GM18507 (cell line): ENCODE data around the gene KRTAP10-12.

Experiments
- DNase-seq: peaks from one replicate; pipeline ENCODE4 v3.0.0; 2011; ENCODE audit warnings: low read depth; ENCODE audit not compliant: insufficient read length; ENCODE audit errors: extremely low spot score
- FAIRE-seq: peaks from 2 replicates; lab custom pipeline; 2011; peaks lifted over from hg19 to GRCh38; lab: Jason Lieb, UNC

KRTAP10-12 gene

DNA sequence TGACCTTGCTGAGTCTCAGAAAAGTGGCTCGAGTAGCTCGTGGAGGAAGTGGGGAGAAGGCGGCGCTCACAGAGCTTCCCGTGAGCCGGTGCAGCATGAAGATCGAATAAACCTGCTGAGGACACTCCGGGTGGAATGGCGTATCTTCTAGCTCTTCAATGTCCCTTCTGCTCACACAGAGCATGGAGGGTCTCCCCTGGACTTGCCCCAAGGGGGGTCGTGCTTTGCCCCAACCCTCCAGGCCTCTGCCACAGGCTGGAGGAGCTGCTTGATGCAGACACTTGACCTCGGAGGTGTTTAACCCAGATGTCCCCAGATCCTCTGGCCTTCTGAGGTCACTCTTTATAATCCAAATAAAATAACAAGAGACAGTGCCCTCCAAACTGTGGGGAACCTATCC lies 2.2 kb upstream of the KRTAP10-12 start:
- no peak for DNase-seq
- FAIRE-seq, result no peak

DNA sequence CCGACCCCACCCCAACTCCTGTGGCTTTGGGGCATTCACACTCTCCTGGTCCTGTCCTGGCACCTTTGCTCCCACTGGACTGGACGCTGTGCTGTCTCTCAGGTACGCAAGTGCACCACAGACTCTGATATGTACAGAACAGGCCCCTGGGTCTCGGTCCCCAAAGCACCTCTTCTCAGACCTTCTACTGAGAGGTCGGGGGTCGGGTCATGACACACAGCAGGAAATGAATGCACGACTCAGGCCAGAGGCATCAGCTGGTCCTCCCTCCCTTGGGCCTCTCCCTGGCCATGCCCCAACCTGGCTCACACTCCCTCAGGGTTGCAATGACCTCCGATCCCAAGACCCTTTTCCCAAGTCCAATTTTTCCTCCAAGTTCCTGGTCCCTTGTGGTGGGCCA lies 1.8 kb upstream of the KRTAP10-12 start:
- no peak for FAIRE-seq
- DNase-seq, result no peak

DNA sequence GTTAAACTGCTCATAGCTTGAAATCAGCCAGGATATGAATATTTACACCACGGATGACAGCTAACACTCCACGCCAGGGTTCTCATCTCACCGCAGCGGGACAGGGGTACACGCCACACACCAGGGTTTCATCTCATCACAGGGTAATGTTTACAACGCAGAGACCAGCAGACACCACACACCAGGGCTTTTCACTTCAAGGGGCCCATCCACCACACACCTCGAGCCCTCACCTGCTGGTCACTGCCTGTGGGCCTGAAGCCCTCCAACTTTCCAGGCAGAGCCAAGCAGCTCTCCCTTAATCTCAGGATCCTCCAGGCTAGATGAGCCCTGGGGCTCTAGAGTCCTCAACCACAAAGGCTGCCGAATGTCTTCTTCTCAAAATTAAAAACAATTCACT lies 1.3 kb upstream of the KRTAP10-12 start:
- FAIRE-seq (no peak), DNase-seq (no peak)

DNA sequence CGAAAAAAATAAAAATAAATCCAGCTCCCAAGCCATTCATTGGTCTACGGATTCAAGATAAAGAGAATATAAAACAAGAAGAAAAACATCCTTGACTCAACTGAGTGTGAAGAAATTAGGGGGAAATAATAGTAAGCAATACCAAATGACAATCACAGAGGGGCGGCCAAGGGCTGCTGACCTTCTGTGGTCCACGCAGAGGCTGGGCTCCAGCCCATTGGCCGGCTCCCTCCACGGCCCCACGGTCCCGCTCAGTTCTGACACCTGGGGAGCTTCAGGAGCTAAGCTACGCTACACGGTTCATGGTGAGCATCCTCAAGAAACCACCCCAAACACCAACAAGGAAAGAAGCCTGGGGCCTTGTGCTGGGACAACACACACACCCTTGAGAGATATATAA lies 400 bp upstream of the KRTAP10-12 start:
- FAIRE-seq (no peak), DNase-seq (no peak)

DNA sequence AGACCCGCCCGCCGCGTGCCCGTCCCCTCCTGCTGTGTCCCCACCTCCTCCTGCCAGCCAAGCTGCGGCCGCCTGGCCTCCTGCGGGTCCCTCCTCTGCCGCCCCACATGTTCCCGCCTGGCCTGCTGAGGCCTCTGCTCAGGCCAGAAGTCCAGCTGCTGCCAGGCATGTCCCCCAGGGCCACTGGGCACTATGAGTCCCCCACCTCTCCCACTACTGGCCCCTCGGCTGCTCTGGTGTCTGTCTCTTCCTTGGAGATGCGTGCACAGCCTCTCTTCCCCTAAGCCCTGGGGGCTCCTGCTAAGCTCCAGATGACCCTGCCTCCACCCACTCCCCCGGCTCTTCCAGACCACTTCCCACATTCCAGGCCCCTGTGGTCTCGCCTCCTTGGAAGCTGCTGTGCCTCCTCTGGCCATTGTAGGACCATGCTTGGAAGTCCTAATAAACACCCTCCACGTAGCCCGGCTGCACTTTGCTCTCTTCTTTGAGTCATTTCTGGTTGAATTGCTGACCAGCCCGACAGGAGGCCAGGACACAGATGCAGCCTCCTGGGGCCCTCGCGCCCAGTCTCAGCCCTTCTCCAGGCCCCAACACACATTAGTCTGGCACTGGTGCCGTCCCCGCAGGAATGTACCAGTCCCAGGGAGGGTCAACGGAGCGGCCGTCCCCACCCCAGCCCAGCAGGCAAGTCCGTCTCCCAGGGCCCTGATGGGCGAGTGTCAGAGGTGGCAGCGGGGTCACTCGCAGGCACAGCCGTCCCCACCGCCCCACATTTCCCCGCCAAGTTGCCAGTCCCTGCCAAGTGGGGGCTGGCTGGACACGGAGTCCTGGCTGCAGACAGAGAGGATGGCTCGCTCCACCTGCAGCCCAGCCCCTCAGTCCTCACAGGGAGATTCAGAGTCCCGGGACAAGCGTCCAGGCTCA lies 1.1 kb downstream of the KRTAP10-12 start:
- DNase-seq (no peak), FAIRE-seq (no peak)

DNA sequence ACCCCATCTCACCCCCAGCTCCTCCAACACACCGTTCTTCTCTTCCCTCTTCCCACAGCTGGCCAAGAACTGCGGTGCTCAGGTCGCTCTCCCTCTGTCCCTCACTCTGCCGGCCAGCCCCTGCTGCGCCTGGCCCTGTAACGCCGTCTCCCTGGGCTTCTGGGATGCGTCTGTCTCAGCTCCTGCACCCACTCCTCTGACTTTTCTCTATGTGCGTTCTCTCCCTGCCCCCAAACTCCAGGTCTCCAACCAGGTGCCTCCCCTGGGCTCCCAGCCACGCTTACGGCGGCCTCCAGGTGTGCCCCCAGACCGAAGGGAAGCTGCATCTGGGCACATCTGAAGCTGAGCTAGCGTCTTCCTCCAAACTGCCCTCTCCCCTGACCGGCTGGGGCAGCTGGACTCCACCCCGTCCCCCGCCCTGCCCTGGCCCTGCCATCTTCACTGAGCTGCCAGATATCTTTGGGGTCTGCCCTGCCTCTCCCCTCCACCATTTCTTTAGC lies 2.6 kb downstream of the KRTAP10-12 start:
- no peak for FAIRE-seq
- no peak for DNase-seq

DNA sequence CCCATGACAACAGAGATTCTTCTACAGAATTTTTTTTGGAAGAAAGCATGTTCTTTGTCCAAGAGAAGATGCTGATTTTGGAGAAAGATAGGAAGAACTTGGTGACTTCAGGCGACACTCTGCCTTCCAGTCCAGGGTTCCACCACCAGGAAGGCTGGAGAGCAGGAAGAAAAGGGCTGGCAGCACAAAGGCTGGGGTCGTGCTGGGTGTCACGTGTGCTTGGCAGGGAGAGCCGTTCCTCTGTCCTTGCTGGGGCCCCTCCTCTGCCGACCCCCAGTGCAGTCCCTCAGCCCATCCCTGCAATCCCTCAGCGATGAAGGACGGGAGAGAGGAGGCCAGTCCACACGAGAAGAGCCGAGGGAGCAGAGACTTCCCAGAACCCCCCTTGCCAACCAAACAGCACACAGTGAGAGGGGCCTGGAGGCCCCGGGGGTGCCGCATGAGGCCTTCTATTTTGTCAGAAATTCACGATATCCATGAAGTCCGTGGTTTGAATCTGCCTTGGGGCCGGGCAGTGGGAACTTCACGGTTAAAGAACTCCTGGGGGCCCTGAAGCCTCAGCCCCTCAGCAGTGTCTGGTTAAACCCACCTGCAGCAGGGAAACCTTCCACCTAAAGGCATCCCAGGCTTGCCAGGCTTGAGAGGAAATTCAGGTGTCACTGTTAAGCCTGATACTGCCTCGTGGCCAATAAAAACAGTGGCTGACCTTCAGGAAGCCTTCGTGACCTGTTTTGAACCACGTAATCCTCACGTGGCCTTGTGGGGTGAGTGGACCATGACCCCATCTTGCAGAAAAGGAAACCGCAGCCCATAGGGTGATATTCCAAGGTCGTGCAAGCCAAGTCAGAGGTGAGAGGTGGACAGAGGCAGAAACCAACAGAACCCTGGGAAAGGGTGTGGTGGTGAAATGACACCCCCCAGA lies 3.4 kb downstream of the KRTAP10-12 start:
- no peak for FAIRE-seq
- no peak for DNase-seq

DNA sequence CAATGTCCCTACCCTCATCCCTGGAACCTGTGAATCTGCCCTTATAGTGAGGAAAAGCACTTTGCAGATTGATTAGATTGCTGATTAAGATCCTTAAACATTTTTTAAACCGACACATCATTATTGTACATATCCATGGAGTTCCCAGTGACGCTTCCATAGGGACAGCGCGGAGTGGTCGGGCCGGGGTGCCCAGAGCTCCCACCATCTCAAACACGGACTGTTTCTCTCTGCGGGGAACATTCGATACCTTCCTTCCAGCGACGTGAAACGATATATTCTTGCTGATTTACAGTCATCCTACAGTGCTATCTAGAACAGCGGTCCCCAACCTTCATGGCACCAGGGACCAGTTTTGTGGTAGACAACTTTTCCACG lies 4.0 kb downstream of the KRTAP10-12 start:
- DNase-seq (no peak), FAIRE-seq (no peak)

DNA sequence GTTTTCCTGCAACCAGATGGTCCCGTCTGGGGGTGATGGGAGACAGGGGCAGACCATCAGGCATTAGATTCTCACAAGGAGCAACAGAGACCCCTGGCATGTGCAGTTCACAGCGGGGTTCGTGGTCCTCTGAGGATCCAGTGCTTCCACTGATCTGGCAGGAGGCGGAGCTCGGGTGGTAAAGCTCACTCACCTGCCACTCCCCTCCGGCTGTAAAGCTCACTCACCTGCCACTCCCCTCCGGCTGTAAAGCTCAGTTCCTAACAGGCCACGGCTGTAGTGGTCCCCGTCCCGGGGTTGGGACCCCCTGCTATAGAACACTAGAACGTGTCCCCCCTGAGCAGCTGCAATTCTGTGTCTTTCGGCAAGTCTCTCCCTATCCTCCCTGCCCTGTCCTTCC lies 4.6 kb downstream of the KRTAP10-12 start:
- DNase-seq (no peak), FAIRE-seq (no peak)

DNA sequence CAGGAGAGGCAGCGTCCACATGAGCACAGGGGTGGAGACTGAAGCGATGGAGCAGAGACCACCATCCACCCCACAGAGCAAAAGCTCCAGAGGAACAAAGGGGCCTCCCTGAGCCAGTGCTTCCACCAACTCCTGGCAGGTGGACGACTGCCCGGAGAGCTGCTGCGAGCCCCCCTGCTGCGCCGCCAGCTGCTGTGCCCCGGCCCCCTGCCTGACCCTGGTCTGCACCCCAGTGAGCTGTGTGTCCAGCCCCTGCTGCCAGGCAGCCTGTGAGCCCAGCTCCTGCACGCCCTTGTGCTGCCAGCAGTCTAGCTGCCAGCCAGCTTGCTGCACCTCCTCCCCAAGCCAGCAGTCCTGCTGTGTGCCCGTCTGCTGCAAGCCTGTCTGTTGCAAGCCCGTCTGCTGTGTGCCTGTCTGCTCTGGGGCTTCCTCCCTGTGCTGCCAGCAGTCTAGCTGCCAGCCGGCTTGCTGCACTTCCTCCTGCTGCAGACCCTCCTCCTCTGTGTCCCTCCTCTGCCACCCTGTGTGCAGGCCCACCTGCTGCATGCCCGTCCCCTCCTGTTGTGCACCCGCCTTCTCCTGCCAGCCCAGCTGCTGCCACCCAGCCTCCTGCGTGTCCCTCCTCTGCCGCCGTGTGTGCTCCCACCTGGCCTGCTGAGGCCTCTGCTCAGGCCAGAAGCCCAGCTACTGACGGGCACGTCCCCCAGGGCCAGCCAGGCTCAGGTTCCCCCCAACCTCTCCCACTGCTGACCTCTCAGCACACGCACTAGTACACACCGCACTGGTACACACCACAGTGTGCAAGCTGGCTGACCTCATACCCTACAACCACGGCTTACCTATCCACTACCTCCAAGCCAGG lies 5.4 kb downstream of the KRTAP10-12 start:
- FAIRE-seq, result no peak
- DNase-seq, result no peak

DNA sequence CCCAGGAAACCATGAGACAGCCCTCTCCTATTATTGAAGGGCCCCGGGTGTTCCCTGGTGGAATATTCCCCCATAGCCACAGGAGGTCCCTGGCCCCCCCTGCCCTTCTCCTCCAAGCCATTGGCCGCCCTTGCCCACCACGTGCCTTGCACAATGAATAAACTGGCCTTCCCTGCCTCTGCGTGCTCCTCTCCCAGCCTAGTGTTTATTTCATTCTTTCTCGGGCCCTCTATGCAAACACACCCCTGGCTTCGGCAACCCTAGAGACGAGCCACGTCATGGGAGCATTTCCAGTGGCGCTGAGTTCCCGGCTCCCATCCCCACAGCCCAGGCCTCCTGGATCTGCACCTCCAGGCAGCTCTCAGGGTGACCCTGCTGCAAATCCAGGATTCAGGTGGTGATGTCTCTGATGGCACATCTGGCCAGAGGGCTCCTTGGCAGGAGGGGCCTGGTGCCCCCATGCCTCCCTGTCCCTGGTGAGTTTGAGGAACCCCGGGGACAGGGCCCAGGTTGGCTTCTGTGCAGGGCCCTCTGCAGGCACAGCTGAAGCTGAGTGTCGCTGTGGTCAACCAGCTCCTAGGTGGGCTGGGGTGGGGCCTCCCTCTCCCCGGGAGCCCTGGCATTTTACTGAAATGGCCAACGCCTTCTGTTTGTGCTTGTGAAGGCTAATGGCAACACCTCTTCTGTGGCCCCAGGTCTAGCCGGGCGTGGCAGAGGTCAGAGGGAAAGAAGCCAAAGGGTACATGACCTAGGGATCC lies 6.2 kb downstream of the KRTAP10-12 start:
- FAIRE-seq, result no peak
- no peak for DNase-seq

DNA sequence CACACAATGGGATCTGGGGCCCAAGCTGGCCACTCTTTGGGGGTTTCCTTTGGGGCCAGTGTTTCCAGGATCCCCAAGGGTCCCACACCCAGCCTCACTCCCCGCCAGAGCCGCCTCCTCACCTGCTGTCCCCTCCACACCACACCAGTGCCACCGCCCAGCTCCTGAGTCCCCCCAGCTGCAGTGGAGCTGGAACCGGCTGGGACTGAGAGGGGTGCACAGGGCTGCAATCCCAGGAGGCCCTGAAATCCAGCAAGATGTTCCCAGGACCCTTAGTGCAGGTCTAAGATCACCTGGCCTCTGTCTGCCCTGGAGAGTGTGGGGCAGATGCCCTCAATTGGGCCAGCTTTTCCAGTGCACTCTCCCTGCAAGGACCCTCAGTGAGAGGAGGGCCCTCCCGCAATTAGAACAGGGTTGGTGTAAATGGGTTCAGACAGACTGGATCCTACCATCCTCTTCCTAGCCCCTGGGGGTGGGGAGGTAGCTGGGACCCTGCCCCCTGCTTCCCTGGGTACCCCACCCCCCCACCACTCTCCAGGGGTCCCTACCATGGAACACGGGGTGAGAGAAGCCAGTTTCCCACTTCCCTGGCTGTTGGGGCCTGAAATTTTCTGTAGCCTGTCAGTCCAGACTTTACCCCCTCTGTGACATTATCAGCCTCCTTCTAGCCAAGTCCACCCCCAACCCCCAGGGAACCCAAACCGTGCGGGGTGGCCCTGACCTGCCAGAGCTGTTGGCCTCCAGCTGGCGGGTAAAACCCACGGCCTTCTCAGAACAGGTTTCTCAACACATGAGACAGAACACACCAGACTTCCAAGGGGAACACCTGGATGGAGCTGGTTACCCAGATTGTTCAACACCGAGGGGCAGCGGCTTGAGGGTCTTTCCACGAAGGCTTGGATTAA lies 7.0 kb downstream of the KRTAP10-12 start:
- no peak for FAIRE-seq
- no peak for DNase-seq

DNA sequence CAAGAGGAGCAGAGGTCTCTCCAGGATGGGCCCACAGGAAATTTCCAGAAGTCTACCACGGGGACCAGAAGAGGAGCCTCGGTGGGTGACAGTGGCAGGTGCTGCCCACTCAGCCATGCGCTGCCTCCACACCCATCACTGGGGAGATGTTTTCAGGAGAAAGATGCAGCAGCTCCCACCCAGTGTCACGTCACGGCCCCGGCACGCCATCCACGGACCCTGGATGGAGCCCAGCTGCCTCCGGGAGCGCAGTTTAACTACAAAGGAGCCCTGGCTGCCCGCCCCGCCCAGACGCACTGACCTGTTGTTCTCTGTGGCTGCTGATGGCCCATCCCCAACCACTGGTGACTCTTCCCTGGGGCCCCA lies 7.6 kb downstream of the KRTAP10-12 start:
- no peak for FAIRE-seq
- no peak for DNase-seq

DNA sequence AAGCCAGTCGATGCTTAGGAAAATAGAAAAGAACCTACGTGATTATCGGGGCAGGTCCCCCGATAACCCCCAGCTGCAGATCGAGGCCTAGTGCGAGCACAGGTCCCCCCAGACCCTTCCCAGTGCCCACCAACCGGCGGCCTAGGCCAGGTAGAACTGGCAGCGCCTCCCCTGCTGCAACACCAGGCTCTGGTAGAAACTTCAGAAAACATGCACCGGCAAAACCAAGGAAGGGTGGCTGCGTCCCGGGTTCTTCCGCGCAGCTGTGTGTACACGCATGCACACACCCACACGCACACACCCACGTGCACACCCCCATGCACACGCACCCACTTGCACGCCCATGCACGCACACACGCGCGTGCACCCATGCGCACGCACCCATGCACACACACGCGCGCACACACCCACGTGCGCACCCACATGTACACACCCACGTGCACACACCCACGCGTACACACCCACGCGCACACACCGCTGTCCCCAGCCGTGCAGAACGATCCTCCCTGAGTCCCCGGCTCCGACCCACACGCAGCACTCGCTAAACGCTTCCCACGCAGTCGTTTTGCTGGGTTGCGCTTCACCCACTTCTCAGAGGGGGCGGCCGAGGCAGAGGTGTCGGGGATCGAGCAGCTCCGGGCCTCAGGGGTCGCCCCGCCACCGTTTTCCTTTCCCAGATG lies 9.2 kb downstream of the KRTAP10-12 start:
- DNase-seq, result no peak
- FAIRE-seq, result no peak

DNA sequence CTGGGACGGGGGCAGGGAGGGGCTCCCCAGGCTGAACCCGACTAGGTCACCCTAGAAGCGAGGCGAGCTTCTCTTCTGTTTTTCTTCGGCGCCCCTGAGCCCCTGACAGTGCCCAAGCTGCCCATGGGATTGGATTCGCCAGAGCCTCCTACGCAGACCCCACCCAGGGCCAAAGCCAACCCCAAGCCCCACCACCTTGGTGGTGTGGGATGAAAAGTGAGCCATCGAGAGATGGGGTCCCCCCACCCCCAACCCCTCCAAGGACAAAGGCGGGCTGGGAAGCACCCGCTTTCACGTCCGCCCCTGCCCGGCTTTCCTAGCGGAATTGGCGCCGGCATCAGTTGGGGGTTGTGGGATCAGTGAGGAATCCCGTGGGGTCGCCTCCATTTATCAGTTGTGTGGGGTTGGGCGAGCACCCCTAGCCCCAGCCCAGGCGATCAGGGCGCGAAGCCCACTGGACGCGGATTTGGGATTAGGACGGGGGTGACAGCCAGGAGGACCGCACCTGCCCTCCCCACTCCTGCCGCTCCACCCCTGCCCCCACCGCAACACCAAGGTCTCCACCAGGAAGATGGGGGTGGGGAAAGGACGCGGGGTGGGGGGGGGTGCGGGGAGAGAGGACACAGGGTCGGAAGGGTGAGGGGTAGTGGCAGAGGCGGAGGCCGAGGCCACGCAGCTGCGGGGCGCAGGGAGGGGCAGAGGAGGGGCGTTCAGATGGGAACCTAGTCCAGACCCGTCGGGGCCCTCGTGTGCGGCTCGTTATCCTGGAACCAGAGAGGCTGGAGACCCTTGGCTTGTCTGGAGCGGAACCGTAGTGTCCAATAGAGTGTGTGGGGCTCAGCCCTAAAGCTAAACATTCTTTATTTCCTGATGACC lies 10.0 kb downstream of the KRTAP10-12 start:
- FAIRE-seq, result no peak

DNA sequence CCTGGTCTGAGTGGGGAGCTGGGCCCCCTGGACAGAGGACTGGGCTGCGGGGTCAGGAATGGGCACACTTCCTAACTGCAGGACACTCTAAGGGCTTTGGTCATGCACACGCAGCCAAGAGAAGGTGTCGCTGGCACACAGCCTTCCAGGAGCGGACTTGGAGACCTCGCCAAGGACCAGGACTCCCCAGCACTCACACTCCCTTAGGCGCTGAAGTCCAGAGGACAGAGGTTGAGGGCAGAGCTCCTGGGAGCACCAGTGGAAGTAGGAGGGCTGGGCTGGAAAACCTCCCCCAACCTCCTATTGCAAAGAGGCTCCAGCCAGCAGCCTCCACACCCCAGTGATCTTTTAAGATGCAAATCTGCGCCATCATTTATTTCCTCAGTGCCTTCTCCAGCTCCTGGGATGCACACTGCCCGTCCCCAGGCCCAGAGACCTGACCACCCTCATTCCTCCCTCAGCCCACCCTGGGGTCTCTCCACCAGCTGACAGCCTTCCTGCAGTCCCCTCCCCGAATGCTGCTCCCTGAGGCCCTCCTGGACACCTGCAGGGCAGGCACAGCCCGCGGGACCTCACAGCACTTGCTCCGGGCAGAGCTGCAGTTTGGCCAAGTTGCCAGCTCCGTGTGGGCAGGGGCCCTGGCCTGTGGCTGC lies 11.4 kb downstream of the KRTAP10-12 start:
- no peak for DNase-seq
- FAIRE-seq, result no peak

More for the DNA sequence above, 10.0 kb downstream of the KRTAP10-12 start:
- no peak for DNase-seq
